ENCODE results near the gene LDLRAD3.

Gene LDLRAD3

GRCh38 chr11:35978891-35979290 lies 35.0 kb downstream of the LDLRAD3 start:
- no peak overlapping the region for H2AFZ ChIP-seq (ENCODE audit: low read length)
- no peaks in the 10 kb centered on the region for H3K4me1 ChIP-seq (ENCODE audit: insufficient read depth, low read length, poor library complexity, severe bottlenecking)
- TF ChIP-seq EZH2phosphoT487 (IDR thresholded peaks at IDR 0.05; ENCODE audit: borderline replicate concordance) (no peak), CTCF (conservative IDR thresholded peaks at IDR 0.05; ENCODE audit: low read length) (no peak)
- H3K9ac ChIP-seq (ENCODE audit: low read depth, low read length, poor library complexity, severe bottlenecking), result no peak overlapping the region
- no peak overlapping the region for H3K4me2 ChIP-seq (ENCODE audit: low read depth, low read length, poor library complexity, severe bottlenecking)
- H3K27me3 ChIP-seq (ENCODE audit: insufficient read depth, low read length, poor library complexity, severe bottlenecking), result no peaks in the 10 kb centered on the region
- no peaks in the 10 kb centered on the region for H3K9me3 ChIP-seq (ENCODE audit: insufficient read depth, low read depth, low read length)
- H3K9me2 ChIP-seq (replicated peaks; ENCODE audit: low read depth, low read length), result no peaks in the 10 kb centered on the region
- no peaks in the 10 kb centered on the region for H3K36me3 ChIP-seq (ENCODE audit: insufficient read depth, low read length)
- H3K4me3 ChIP-seq (ENCODE audit: low read length, poor library complexity, severe bottlenecking), result no peak overlapping the region
- no peaks in the 10 kb centered on the region for H3K79me2 ChIP-seq (ENCODE audit: insufficient read depth, low read length)
- H4K20me1 ChIP-seq (ENCODE audit: insufficient read depth, low read length, poor library complexity, severe bottlenecking), result no peaks in the 10 kb centered on the region
- no peaks in the 10 kb centered on the region for H3F3A ChIP-seq (ENCODE audit: low read depth)

- H3K4me1 ChIP-seq (ENCODE audit: insufficient read depth, low read length, poor library complexity, severe bottlenecking), result no peaks in the 10 kb centered on the region
- H3K9ac ChIP-seq (ENCODE audit: low read depth, low read length, poor library complexity, severe bottlenecking), result no peak overlapping the region
- H3K79me2 ChIP-seq (ENCODE audit: insufficient read depth, low read length), result no peaks in the 10 kb centered on the region
- H4K20me1 ChIP-seq (ENCODE audit: insufficient read depth, low read length, poor library complexity, severe bottlenecking), result no peaks in the 10 kb centered on the region
- no peaks in the 10 kb centered on the region for H3K36me3 ChIP-seq (ENCODE audit: insufficient read depth, low read length)
- no peaks in the 10 kb centered on the region for H3K27me3 ChIP-seq (ENCODE audit: insufficient read depth, low read length, poor library complexity, severe bottlenecking)
- H3K4me2 ChIP-seq (ENCODE audit: low read depth, low read length, poor library complexity, severe bottlenecking), result no peak overlapping the region
- no peaks in the 10 kb centered on the region for H3F3A ChIP-seq (ENCODE audit: low read depth)
- H3K9me2 ChIP-seq (replicated peaks; ENCODE audit: low read depth, low read length), result no peaks in the 10 kb centered on the region
- no peak overlapping the region for H2AFZ ChIP-seq (ENCODE audit: low read length)
- TF ChIP-seq CTCF (conservative IDR thresholded peaks at IDR 0.05; ENCODE audit: low read length) (no peak), EZH2phosphoT487 (IDR thresholded peaks at IDR 0.05; ENCODE audit: borderline replicate concordance) (no peak)
- H3K4me3 ChIP-seq (ENCODE audit: low read length, poor library complexity, severe bottlenecking), result no peak overlapping the region
- H3K9me3 ChIP-seq (ENCODE audit: insufficient read depth, low read depth, low read length), result no peaks in the 10 kb centered on the region; the same call in 1 of the 2 replicates
Observed at GRCh38 chr11:35980686-35981390, 37.0 kb downstream of the LDLRAD3 start.

- no peaks in the 10 kb centered on the region for H3F3A ChIP-seq (ENCODE audit: low read depth)
- no peaks in the 10 kb centered on the region for H3K9me2 ChIP-seq (replicated peaks; ENCODE audit: low read depth, low read length)
- H3K36me3 ChIP-seq (ENCODE audit: insufficient read depth, low read length), result no peaks in the 10 kb centered on the region
- H3K4me3 ChIP-seq (ENCODE audit: low read length, poor library complexity, severe bottlenecking), result no peak overlapping the region
- TF ChIP-seq EZH2phosphoT487 (IDR thresholded peaks at IDR 0.05; ENCODE audit: borderline replicate concordance) (no peak), CTCF (conservative IDR thresholded peaks at IDR 0.05; ENCODE audit: low read length) (no peak)
- H3K27me3 ChIP-seq (ENCODE audit: insufficient read depth, low read length, poor library complexity, severe bottlenecking), result no peaks in the 10 kb centered on the region
- no peaks in the 10 kb centered on the region for H3K79me2 ChIP-seq (ENCODE audit: insufficient read depth, low read length)
- H3K4me1 ChIP-seq (ENCODE audit: insufficient read depth, low read length, poor library complexity, severe bottlenecking), result no peaks in the 10 kb centered on the region
- H3K9ac ChIP-seq (ENCODE audit: low read depth, low read length, poor library complexity, severe bottlenecking), result no peak overlapping the region
- H2AFZ ChIP-seq (ENCODE audit: low read length), result no peak overlapping the region
- no peaks in the 10 kb centered on the region; the same call in 1 of the 2 replicates for H3K9me3 ChIP-seq (ENCODE audit: insufficient read depth, low read depth, low read length)
- no peak overlapping the region for H3K4me2 ChIP-seq (ENCODE audit: low read depth, low read length, poor library complexity, severe bottlenecking)
- H4K20me1 ChIP-seq (ENCODE audit: insufficient read depth, low read length, poor library complexity, severe bottlenecking), result no peaks in the 10 kb centered on the region
Observed at GRCh38 chr11:35981581-35981980, 37.7 kb downstream of the LDLRAD3 start.

Measured in Loucy (cell line).